ENCODE results near the gene MLXIPL.

- TF ChIP-seq POLR2A (IDR thresholded peaks at IDR 0.05), result no peak
- no peak for TF ChIP-seq CTCF (IDR thresholded peaks at IDR 0.05)
Observed at GRCh38 chr7:73659983-73660382, 35.7 kb upstream of the MLXIPL start.
